Type B pancreatic cell (in vitro differentiated cells): ENCODE results near the gene EXOC4. TPM values are rescaled to one million over a fixed set of nuclear protein-coding genes. Genes with fewer than 3 reads are reported as not detected.

Experiments used
- DNase-seq: peaks from one replicate; pipeline ENCODE4 v3.0.0; 2021; ENCODE audit warnings: mixed read lengths; ENCODE audit not compliant: unreplicated experiment; ENCODE audit errors: extremely low spot score
- H3K27ac Mint-ChIP-seq: 2 replicates; pipeline ENCODE4 v1.8.0; 2021; ENCODE audit warnings: mild to moderate bottlenecking, mixed read lengths
- H3K27me3 Mint-ChIP-seq: 2 replicates; pipeline ENCODE4 v1.8.0; 2021; ENCODE audit warnings: mixed read lengths
- H3K36me3 Mint-ChIP-seq: 2 replicates; pipeline ENCODE4 v1.8.0; 2021; ENCODE audit warnings: mixed read lengths
- H3K4me1 Mint-ChIP-seq: one replicate; pipeline ENCODE4 v1.8.0; 2021; ENCODE audit warnings: mixed read lengths; ENCODE audit not compliant: unreplicated experiment
- H3K4me3 Mint-ChIP-seq: 2 replicates; pipeline ENCODE4 v1.8.0; 2021; ENCODE audit warnings: mild to moderate bottlenecking, mixed read lengths
- H3K9me3 Mint-ChIP-seq: 2 replicates; pipeline ENCODE4 v1.8.0; 2021; ENCODE audit warnings: mixed read lengths
- total RNA-seq: library from RNA; stranded (reverse); gene quantifications from 2 replicates; pipeline ENCODE4 v1.2.1, GENCODE V29; 2021; ENCODE audit warnings: low replicate concordance
- TF ChIP-seq, protein P1 (sequence below): fragments of 200-600 bp; sonication (generic); conservative IDR thresholded peaks from 2 replicates; pipeline ENCODE4 v1.5.0; 2021; ENCODE audit warnings: antibody characterized with exemption, mild to moderate bottlenecking

Gene EXOC4
- total RNA-seq, 1 donor from 2014 or later: 95.5 TPM

DNA sequence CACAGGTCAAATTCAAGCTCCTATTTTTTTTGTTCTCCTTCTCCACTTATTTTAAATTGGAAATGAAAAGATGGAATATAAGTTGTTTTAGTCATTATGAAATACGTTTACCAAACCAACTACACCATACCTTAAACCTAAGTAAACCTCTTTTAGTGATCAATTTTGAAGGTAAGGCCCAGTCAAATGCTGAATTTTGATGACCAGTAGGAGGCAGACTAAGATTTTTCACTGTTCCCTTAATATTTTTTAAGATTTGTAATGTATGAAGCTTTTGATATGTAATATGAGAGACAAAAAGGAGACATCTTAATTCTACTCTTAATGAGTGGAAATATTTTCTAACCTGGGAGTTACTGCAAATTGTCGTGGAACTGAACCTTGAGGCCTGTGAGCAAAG lies 311.6 kb downstream of the EXOC4 start:
- TF ChIP-seq, protein P1, sequence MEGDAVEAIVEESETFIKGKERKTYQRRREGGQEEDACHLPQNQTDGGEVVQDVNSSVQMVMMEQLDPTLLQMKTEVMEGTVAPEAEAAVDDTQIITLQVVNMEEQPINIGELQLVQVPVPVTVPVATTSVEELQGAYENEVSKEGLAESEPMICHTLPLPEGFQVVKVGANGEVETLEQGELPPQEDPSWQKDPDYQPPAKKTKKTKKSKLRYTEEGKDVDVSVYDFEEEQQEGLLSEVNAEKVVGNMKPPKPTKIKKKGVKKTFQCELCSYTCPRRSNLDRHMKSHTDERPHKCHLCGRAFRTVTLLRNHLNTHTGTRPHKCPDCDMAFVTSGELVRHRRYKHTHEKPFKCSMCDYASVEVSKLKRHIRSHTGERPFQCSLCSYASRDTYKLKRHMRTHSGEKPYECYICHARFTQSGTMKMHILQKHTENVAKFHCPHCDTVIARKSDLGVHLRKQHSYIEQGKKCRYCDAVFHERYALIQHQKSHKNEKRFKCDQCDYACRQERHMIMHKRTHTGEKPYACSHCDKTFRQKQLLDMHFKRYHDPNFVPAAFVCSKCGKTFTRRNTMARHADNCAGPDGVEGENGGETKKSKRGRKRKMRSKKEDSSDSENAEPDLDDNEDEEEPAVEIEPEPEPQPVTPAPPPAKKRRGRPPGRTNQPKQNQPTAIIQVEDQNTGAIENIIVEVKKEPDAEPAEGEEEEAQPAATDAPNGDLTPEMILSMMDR: peak; percentile 46
- H3K9me3 Mint-ChIP-seq: no peaks in the 10 kb centered on the region
- H3K4me1 Mint-ChIP-seq: peaks cover 19% of the 10 kb centered on the region
- DNase-seq: no peak
- no peaks in the 10 kb centered on the region for H3K27me3 Mint-ChIP-seq
- no peak overlapping the region for H3K27ac Mint-ChIP-seq
- H3K4me3 Mint-ChIP-seq: no peak overlapping the region
- no peaks in the 10 kb centered on the region for H3K36me3 Mint-ChIP-seq

DNA sequence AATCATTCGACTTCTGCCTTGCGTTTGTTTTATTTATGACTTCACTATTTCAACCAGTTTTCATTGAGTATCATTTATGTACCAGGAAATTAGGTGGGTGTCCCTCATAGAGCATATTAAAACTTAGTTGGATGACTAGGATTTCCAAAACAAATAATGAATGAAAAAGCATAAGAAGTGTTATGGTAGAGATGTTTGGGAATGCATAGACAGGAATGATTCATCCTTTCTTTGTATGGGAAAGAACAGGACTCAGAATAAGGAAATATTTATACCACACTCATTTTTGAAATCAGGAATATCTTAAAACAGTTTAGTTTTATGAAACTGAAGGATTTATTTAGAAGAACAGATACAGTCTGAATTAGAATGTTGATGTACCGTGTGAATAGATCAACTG lies 315.7 kb downstream of the EXOC4 start:
- H3K4me3 Mint-ChIP-seq: no peak overlapping the region
- TF ChIP-seq, protein P1: no peak
- H3K27me3 Mint-ChIP-seq: no peaks in the 10 kb centered on the region
- H3K36me3 Mint-ChIP-seq: no peaks in the 10 kb centered on the region
- no peaks in the 10 kb centered on the region for H3K9me3 Mint-ChIP-seq
- peaks cover 9% of the 10 kb centered on the region for H3K4me1 Mint-ChIP-seq
- H3K27ac Mint-ChIP-seq: no peak overlapping the region
- DNase-seq: no peak

DNA sequence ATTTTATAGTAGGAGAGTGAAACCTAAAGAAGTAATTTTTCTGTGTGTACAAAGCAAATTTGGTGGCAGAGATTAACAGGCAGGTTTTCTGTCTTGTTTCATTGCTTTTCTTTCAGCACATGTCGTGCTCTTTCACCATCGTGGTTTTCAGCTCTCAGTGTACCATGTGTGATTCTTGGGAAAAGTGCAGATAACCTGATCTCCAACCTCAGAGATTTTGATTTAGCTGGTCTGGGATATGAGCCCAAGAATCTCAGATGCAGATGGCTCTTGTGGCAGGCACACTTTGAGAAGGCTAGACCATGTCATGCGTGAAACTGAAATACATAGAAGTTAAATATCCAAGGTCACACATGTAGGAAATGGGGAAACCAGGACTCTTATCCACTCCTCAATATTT lies 317.4 kb downstream of the EXOC4 start:
- DNase-seq: no peak
- TF ChIP-seq, protein P1: no peak
- no peaks in the 10 kb centered on the region for H3K27me3 Mint-ChIP-seq
- H3K36me3 Mint-ChIP-seq: no peaks in the 10 kb centered on the region
- no peaks in the 10 kb centered on the region for H3K9me3 Mint-ChIP-seq
- no peak overlapping the region for H3K27ac Mint-ChIP-seq
- H3K4me1 Mint-ChIP-seq: peaks cover 4% of the 10 kb centered on the region
- no peak overlapping the region for H3K4me3 Mint-ChIP-seq

DNA sequence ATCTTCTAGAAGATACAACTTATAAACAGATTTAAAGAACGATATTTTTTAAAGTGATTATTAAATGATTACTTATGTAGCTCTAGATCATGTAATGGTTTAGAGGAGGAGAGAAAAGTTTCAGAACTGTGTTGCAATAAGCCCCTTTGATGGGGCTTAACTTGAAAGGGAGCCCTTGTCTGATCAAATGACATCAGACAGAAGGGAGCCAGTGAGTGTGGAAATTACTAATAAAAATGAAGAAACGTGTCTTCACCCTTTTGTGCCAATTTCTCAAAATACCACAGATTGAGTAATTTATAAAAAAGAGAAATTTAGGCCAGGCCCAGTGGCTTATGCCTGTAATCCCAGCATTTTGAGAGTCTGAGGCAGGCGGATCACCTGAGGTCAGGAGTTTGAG lies 318.2 kb downstream of the EXOC4 start:
- no peak for DNase-seq
- no peak overlapping the region for H3K4me3 Mint-ChIP-seq
- H3K36me3 Mint-ChIP-seq: no peaks in the 10 kb centered on the region
- no peak overlapping the region for H3K27ac Mint-ChIP-seq
- TF ChIP-seq, protein P1: no peak
- peaks cover 11% of the 10 kb centered on the region for H3K4me1 Mint-ChIP-seq
- H3K27me3 Mint-ChIP-seq: no peaks in the 10 kb centered on the region
- no peaks in the 10 kb centered on the region for H3K9me3 Mint-ChIP-seq

DNA sequence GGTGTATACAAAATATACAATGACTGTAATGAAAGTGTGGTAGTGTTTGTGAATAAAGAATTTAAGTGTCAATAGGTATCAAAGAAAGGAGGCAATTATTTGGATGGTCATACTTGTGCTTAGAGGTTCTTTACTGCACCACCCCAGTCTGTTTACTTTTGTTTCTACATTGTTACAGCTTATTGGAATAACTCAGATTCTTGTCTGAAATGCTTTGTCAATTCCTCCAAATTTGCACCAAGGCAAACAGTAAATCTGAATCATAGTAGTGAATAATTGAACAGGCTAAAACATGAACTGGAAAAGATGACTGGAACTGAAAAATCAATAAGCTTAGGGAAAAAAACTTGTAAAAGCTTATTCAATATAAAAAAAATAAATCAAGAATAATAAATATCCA lies 319.2 kb downstream of the EXOC4 start:
- Mint-ChIP-seq H3K27ac (no peak overlapping the region), H3K4me3 (no peak overlapping the region), H3K27me3 (no peaks in the 10 kb centered on the region), H3K9me3 (no peaks in the 10 kb centered on the region), H3K4me1 (peaks cover 12% of the 10 kb centered on the region), H3K36me3 (no peaks in the 10 kb centered on the region)
- DNase-seq: no peak
- TF ChIP-seq, protein P1: no peak

DNA sequence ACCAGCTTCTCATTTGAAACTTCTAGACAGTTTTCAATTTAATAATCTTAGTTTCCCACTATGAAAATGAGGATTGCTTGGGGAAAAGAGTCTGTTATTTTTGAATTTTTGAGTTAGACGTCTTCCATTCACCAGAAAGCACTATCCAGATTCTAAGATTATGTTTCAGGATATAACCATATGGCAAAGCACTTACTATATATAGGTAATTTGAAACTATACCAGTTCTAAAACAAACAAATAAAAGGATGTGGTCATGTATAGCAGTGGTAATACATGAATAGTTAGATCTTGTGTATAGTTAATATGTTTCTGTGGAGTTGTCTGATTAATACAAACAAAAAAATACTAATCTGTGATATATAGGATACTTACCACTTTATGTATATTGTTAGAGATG lies 320.0 kb downstream of the EXOC4 start:
- no peak overlapping the region for H3K4me3 Mint-ChIP-seq
- TF ChIP-seq, protein P1: no peak
- H3K36me3 Mint-ChIP-seq: no peaks in the 10 kb centered on the region
- no peak for DNase-seq
- H3K9me3 Mint-ChIP-seq: no peaks in the 10 kb centered on the region
- no peaks in the 10 kb centered on the region for H3K27me3 Mint-ChIP-seq
- H3K4me1 Mint-ChIP-seq: peaks cover 12% of the 10 kb centered on the region
- no peak overlapping the region for H3K27ac Mint-ChIP-seq
